Ovary (tissue), 3 donors: ENCODE data around the gene MMAB.

Source experiments
- EP300 ChIP-seq: sonication (generic); formaldehyde crosslinking; IDR thresholded peaks from one replicate; pipeline ENCODE4 v1.6.1; 2017; ENCODE audit warnings: antibody characterized with exemption
- POLR2A ChIP-seq: fragments of 450-650 bp; IDR thresholded peaks from one replicate; pipeline ENCODE4 v1.6.1; 2017; ENCODE audit warnings: antibody characterized with exemption, mild to moderate bottlenecking, moderate library complexity
- TF ChIP-seq, protein P1 (sequence below), 3 donors: fragments of 450-650 bp in 2 of 3; fragments of 200-600 bp in 1 of 3; IDR thresholded peaks; one replicate each; pipeline versions ENCODE4 v1.5.1 to v1.8.0; 2016 to 2022; ENCODE audit warnings: antibody characterized with exemption in 3 of 3, mild to moderate bottlenecking in 1 of 3
- donor health status: DM: no; HTN: no; CAD: no.

DNA sequence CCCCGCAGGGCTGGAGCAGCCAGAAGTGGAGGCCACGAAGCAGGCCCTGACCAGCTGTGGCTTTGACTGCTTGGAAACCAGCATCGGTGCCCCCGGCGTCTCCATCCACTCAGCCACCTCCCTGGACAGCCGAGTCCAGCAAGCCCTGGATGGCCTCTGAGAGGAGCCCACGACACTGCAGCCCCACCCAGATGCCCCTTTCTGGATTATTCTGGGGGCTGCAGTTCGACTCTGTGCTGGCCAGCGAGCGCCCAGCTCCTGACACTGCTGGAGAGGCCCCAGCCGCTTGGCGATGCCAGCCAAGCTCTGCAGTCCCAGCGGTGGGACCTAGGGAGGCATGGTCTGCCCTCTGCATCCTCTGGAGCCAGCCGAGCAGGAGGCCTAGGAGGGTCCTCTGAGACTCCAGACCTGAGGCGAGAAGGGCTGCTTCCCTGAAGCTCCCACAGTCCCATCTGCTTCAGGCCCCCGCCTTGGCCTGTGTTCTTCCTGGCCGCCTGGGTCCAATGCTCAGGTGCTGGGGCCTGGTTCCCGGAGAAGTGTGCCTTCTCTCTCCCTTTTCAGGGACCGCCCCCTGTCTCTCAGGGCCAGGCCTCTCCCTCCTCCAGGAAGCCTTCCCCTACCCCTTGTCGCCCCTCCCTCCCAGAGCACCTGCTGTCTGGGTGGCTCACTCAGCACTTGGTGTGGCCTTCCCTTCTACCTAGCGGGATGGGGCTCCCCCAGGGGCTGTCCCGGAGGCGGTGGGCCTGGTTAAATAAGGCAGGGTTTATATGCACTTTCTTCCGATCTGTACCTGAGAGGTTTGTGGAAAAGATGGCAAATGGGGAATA is 23.3 kb upstream of the MMAB start:
- TF ChIP-seq, protein P1, sequence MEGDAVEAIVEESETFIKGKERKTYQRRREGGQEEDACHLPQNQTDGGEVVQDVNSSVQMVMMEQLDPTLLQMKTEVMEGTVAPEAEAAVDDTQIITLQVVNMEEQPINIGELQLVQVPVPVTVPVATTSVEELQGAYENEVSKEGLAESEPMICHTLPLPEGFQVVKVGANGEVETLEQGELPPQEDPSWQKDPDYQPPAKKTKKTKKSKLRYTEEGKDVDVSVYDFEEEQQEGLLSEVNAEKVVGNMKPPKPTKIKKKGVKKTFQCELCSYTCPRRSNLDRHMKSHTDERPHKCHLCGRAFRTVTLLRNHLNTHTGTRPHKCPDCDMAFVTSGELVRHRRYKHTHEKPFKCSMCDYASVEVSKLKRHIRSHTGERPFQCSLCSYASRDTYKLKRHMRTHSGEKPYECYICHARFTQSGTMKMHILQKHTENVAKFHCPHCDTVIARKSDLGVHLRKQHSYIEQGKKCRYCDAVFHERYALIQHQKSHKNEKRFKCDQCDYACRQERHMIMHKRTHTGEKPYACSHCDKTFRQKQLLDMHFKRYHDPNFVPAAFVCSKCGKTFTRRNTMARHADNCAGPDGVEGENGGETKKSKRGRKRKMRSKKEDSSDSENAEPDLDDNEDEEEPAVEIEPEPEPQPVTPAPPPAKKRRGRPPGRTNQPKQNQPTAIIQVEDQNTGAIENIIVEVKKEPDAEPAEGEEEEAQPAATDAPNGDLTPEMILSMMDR (IDR thresholded peaks at IDR 0.05), result no peak
- TF ChIP-seq POLR2A (no peak), EP300 (no peak)
